Panc1 (cell line): ENCODE results near the gene PLCB1.

Source experiments
- CTCF ChIP-seq: fragments of 450-650 bp; IDR thresholded peaks from 2 replicates; pipeline ENCODE4 v1.5.1; 2017; ENCODE audit warnings: mild to moderate bottlenecking
- POLR2AphosphoS5 ChIP-seq: IDR thresholded peaks from 2 replicates; pipeline ENCODE4 v1.6.1; 2012; ENCODE audit warnings: mild to moderate bottlenecking, low read depth, low read length, moderate library complexity

DNA sequence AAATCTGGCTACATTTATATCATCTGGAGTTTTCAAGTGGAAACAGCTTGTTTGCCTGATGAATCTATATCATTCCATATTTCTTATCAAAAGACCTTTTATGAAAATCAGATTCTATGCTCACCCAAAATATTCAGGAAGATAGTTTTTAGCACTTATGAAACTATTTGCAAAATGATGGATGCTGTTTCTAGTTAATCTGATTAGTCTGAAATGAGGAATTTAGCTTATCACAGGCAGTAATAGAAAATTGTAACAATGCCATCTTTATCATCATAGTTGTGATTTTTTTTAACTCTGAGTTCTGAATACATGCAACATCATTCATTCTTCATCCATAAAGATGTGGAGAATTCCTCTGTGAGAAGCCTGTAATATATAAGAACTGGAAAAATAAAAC lies 229.7 kb downstream of the PLCB1 start:
- TF ChIP-seq CTCF (no peak), POLR2AphosphoS5 (no peak)
